ENCODE measurements around the gene NRCAM.

The NRCAM gene

DNA sequence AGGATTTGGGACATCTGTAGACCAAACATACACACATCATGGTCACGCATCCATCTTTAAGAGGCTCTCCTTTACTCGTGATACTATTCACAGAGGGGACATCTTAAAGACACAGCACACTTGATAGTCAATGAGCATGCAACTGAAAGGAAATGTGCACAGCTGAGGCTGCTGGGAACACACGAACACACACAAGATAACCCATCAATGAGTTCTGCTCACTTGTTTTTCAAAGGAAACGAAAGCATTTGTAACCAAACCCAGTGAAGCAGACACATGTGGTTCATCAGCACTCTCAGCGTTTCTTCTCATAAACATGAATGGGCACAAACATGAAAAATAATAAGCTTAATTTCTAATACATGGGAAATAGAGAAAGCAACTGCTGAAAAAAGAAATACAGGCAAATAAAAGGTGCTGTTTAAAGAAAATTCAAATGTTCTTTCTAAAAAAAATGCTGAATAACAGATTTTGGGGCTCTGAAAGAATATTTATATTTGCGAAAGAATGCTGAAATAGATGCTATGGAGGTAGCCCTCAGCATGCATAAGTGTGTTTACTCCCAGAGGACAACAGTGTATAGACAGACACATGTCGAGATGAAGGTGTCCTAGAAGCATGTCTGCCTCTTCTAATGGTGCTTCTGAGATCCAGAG lies 266.4 kb downstream of the NRCAM start (continued):
- TF ChIP-seq ZNF394 (tag by site-specific recombination; IDR thresholded peaks at IDR 0.05; ENCODE audit: borderline replicate concordance), result no peak

- ChIA-PET POLR2A (no interaction called here), CTCF (no interaction called here)
- Histone ChIP-seq H3K4me1 (ENCODE audit: control insufficient read depth, insufficient read depth, low read length) (no peaks in the 10 kb centered on the region), H3K27ac (ENCODE audit: extremely low read depth, low read depth, low read length) (no peak overlapping the region), H3K9me3 (ENCODE audit: control insufficient read depth, insufficient read depth, low read depth, low read length) (no peaks in the 10 kb centered on the region), H3K4me3 (ENCODE audit: low read depth, low read length) (no peak overlapping the region), H3K36me3 (ENCODE audit: control insufficient read depth in 2 of 2, insufficient read depth in 1 of 2, low read length in 2 of 2) (no peaks in the 10 kb centered on the region)
- no peak for TF ChIP-seq SP2 (tag by site-specific recombination; IDR thresholded peaks at IDR 0.05)
- TF ChIP-seq ZNF114 (tag by site-specific recombination; IDR thresholded peaks at IDR 0.05), result no peak
- no peak for TF ChIP-seq ZSCAN23 (tag by site-specific recombination; IDR thresholded peaks at IDR 0.05)
- TF ChIP-seq ZNF311 (tag by site-specific recombination; IDR thresholded peaks at IDR 0.05; ENCODE audit: borderline replicate concordance), result no peak
- no peak for TF ChIP-seq WT1 (tag by site-specific recombination; IDR thresholded peaks at IDR 0.05)
- no peak for TF ChIP-seq GLI2 (tag by site-specific recombination; IDR thresholded peaks at IDR 0.05; ENCODE audit: borderline replicate concordance, low read depth)
- TF ChIP-seq ZNF175 (tag by site-specific recombination; IDR thresholded peaks at IDR 0.05), result no peak
- TF ChIP-seq ZNF544 (tag by site-specific recombination; IDR thresholded peaks at IDR 0.05), result no peak
- TF ChIP-seq ZNF747 (tag by site-specific recombination; IDR thresholded peaks at IDR 0.05), result no peak
- TF ChIP-seq ZBTB48 (tag by site-specific recombination; IDR thresholded peaks at IDR 0.05), result no peak
- no peak for TF ChIP-seq BCL6B (tag by site-specific recombination; IDR thresholded peaks at IDR 0.05)
- TF ChIP-seq, protein P1, sequence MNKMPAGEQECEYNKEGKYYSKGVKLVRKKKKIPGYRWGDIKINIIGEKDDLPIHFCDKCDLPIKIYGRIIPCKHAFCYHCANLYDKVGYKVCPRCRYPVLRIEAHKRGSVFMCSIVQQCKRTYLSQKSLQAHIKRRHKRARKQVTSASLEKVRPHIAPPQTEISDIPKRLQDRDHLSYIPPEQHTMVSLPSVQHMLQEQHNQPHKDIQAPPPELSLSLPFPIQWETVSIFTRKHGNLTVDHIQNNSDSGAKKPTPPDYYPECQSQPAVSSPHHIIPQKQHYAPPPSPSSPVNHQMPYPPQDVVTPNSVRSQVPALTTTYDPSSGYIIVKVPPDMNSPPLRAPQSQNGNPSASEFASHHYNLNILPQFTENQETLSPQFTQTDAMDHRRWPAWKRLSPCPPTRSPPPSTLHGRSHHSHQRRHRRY (tag by site-specific recombination; IDR thresholded peaks at IDR 0.05), result no peak
- TF ChIP-seq ZNF600 (tag by site-specific recombination; IDR thresholded peaks at IDR 0.05), result no peak
Measured at GRCh38 chr7:108188724-108189123, 267.5 kb downstream of the NRCAM start.

- Histone ChIP-seq H3K4me1 (ENCODE audit: control insufficient read depth, insufficient read depth, low read length) (no peaks in the 10 kb centered on the region), H3K9me3 (ENCODE audit: control insufficient read depth, insufficient read depth, low read depth, low read length) (no peaks in the 10 kb centered on the region), H3K27ac (ENCODE audit: extremely low read depth, low read depth, low read length) (no peak overlapping the region), H3K4me3 (ENCODE audit: low read depth, low read length) (no peak overlapping the region), H3K36me3 (ENCODE audit: control insufficient read depth in 2 of 2, insufficient read depth in 1 of 2, low read length in 2 of 2) (peaks cover 0 to 4% of the 10 kb centered on the region in 2 experiments; a peak in 1 of 3 replicates)
- CTCF ChIA-PET, result interaction anchor here (0.6 to 3.3 kb wide), 19 partner anchors 10 to 718 kb away, joined by 3 to 18 read pairs (median 4); no protein-coding TSS in a partner anchor
- POLR2A ChIA-PET, result no interaction called here
- TF ChIP-seq, protein P2, sequence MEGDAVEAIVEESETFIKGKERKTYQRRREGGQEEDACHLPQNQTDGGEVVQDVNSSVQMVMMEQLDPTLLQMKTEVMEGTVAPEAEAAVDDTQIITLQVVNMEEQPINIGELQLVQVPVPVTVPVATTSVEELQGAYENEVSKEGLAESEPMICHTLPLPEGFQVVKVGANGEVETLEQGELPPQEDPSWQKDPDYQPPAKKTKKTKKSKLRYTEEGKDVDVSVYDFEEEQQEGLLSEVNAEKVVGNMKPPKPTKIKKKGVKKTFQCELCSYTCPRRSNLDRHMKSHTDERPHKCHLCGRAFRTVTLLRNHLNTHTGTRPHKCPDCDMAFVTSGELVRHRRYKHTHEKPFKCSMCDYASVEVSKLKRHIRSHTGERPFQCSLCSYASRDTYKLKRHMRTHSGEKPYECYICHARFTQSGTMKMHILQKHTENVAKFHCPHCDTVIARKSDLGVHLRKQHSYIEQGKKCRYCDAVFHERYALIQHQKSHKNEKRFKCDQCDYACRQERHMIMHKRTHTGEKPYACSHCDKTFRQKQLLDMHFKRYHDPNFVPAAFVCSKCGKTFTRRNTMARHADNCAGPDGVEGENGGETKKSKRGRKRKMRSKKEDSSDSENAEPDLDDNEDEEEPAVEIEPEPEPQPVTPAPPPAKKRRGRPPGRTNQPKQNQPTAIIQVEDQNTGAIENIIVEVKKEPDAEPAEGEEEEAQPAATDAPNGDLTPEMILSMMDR (tag by site-specific recombination; IDR thresholded peaks at IDR 0.05), result peak; percentile 45; the same call in 1 of the 2 replicates
- TF ChIP-seq GFI1B (tag by site-specific recombination; IDR thresholded peaks at IDR 0.05), result peak; percentile 75; the same call in 1 of the 2 replicates
- peak; percentile 74 for TF ChIP-seq ZNF654 (tag by site-specific recombination; IDR thresholded peaks at IDR 0.05; ENCODE audit: low read depth)
- peak; percentile 82 for TF ChIP-seq ZNF362 (tag by site-specific recombination; IDR thresholded peaks at IDR 0.05)
- no peak for TF ChIP-seq ZNF518A (tag by site-specific recombination; conservative IDR thresholded peaks at IDR 0.05; ENCODE audit: low read depth)
Measured at GRCh38 chr7:108181073-108181985, 274.9 kb downstream of the NRCAM start.
